SK-N-SH treated with all-trans-retinoic acid at 6 μM for 48 hours (cell line): Measurements from ENCODE around the gene VPS9D1.

ENCODE experiments used
- ATAC-seq: fragments of 200-7000 bp; cut with Tn5 transposase; 3 replicates; pipeline ENCODE4 v1.9.1; 2020; ENCODE audit warnings: mild to moderate bottlenecking, moderate library complexity
- ARNTL ChIP-seq: fragments of 450-650 bp; formaldehyde crosslinking; IDR thresholded peaks from 2 replicates; pipeline ENCODE4 v1.5.0; 2020; ENCODE audit warnings: low read depth, mild to moderate bottlenecking, moderate library complexity, borderline replicate concordance
- BACH2 ChIP-seq: fragments of 250-450 bp; sonication (Bioruptor Pico); IDR thresholded peaks from 2 replicates; pipeline ENCODE4 v1.9.0; 2021; ENCODE audit warnings: mild to moderate bottlenecking, borderline replicate concordance
- CSDC2 ChIP-seq: fragments of 250-450 bp; sonication (Bioruptor Pico); IDR thresholded peaks from 2 replicates; pipeline ENCODE4 v1.5.0; 2020; ENCODE audit warnings: mild to moderate bottlenecking, moderate library complexity
- CSRNP3 ChIP-seq: fragments of 250-450 bp; sonication (Bioruptor Pico); IDR thresholded peaks from 2 replicates; pipeline ENCODE4 v1.5.1; 2021; ENCODE audit warnings: mild to moderate bottlenecking, moderate library complexity
- ESRRG ChIP-seq: fragments of 250-450 bp; sonication (Bioruptor Pico); IDR thresholded peaks from 2 replicates; pipeline ENCODE4 v1.6.1; 2021; ENCODE audit warnings: mild to moderate bottlenecking
- GLIS3 ChIP-seq: fragments of 250-450 bp; sonication (Bioruptor Pico); IDR thresholded peaks from 2 replicates; pipeline ENCODE4 v1.5.0; 2020; ENCODE audit warnings: mild to moderate bottlenecking, moderate library complexity
- OSR1 ChIP-seq: fragments of 250-450 bp; sonication (Bioruptor Pico); IDR thresholded peaks from 2 replicates; pipeline ENCODE4 v1.8.0; 2022; ENCODE audit warnings: moderate library complexity, mild to moderate bottlenecking, inconsistent platforms
- POU6F1 ChIP-seq: fragments of 250-450 bp; sonication (Bioruptor Pico); IDR thresholded peaks from 2 replicates; pipeline ENCODE4 v1.8.0; 2021; ENCODE audit warnings: low read depth, mild to moderate bottlenecking, moderate library complexity, borderline replicate concordance
- PPARA ChIP-seq: fragments of 250-450 bp; sonication (Bioruptor Pico); IDR thresholded peaks from 2 replicates; pipeline ENCODE4 v1.5.0; 2020; ENCODE audit warnings: mild to moderate bottlenecking, borderline replicate concordance
- RARB ChIP-seq: fragments of 250-450 bp; sonication (Bioruptor Pico); IDR thresholded peaks from 2 replicates; pipeline ENCODE4 v1.8.0; 2021; ENCODE audit warnings: mild to moderate bottlenecking, moderate library complexity
- SNAI2 ChIP-seq: fragments of 250-450 bp; sonication (Bioruptor Pico); IDR thresholded peaks from 2 replicates; pipeline ENCODE4 v1.5.0; 2020; ENCODE audit warnings: mild to moderate bottlenecking, moderate library complexity
- TCF4 ChIP-seq: fragments of 250-450 bp; sonication (Bioruptor Pico); IDR thresholded peaks from 2 replicates; pipeline ENCODE4 v1.8.0; 2021; ENCODE audit warnings: mild to moderate bottlenecking, moderate library complexity, borderline replicate concordance
- TOX ChIP-seq: fragments of 250-450 bp; sonication (Bioruptor Pico); IDR thresholded peaks from 2 replicates; pipeline ENCODE4 v1.8.0; 2021; ENCODE audit warnings: mild to moderate bottlenecking, moderate library complexity, borderline replicate concordance
- TSHZ2 ChIP-seq: fragments of 250-450 bp; sonication (Bioruptor Pico); IDR thresholded peaks from 2 replicates; pipeline ENCODE4 v1.5.0; 2020; ENCODE audit warnings: mild to moderate bottlenecking, moderate library complexity
- ZC3H10 ChIP-seq: fragments of 250-450 bp; sonication (Bioruptor Pico); IDR thresholded peaks from 2 replicates; pipeline ENCODE4 v1.5.1; 2021; ENCODE audit warnings: mild to moderate bottlenecking, moderate library complexity
- ZFP30 ChIP-seq: fragments of 450-650 bp; formaldehyde crosslinking; IDR thresholded peaks from 2 replicates; pipeline ENCODE4 v1.5.0; 2022; ENCODE audit warnings: mild to moderate bottlenecking, moderate library complexity
- ZNF565 ChIP-seq: fragments of 450-650 bp; formaldehyde crosslinking; conservative IDR thresholded peaks from 2 replicates; pipeline ENCODE4 v1.5.0; 2020; ENCODE audit warnings: low read depth, mild to moderate bottlenecking, moderate library complexity
- ZNF70 ChIP-seq: fragments of 450-650 bp; formaldehyde crosslinking; IDR thresholded peaks from 2 replicates; pipeline ENCODE4 v1.5.0; 2020; ENCODE audit warnings: mild to moderate bottlenecking, moderate library complexity
- TF ChIP-seq, protein P1 (sequence below): fragments of 250-450 bp; sonication (Bioruptor Pico); IDR thresholded peaks from 2 replicates; pipeline ENCODE4 v1.8.0; 2020; ENCODE audit warnings: mild to moderate bottlenecking, moderate library complexity, borderline replicate concordance

Gene VPS9D1

DNA sequence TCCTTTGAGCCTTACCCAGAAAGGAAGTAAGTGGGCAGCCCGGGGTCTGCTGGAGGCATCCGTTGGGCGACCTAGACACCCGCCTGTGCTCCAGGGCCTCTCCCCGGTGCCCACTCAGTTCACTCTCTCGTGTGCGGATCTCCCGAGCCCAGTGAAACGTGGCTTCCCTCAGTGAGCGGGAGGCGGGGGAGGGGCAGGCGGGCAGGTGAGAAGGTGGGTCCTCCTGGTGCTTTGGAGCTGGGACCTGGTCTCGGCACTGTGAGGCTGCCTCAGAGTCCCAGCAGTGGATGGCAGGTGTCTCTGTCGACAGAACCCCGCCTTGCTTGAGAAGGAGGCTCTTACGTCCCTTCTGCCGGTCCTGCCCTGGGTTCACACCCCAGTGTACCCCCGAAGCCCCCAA is 8.6 kb upstream of the VPS9D1 start:
- TF ChIP-seq RARB (CRISPR knock-in tag): no peak
- no peak for TF ChIP-seq TSHZ2 (CRISPR knock-in tag)
- TF ChIP-seq CSRNP3 (CRISPR knock-in tag): no peak
- TF ChIP-seq TCF4 (CRISPR knock-in tag): no peak
- TF ChIP-seq OSR1 (CRISPR knock-in tag): no peak
- no peak for TF ChIP-seq SNAI2 (CRISPR knock-in tag)
- no peak for TF ChIP-seq PPARA (CRISPR knock-in tag)
- TF ChIP-seq, protein P1, sequence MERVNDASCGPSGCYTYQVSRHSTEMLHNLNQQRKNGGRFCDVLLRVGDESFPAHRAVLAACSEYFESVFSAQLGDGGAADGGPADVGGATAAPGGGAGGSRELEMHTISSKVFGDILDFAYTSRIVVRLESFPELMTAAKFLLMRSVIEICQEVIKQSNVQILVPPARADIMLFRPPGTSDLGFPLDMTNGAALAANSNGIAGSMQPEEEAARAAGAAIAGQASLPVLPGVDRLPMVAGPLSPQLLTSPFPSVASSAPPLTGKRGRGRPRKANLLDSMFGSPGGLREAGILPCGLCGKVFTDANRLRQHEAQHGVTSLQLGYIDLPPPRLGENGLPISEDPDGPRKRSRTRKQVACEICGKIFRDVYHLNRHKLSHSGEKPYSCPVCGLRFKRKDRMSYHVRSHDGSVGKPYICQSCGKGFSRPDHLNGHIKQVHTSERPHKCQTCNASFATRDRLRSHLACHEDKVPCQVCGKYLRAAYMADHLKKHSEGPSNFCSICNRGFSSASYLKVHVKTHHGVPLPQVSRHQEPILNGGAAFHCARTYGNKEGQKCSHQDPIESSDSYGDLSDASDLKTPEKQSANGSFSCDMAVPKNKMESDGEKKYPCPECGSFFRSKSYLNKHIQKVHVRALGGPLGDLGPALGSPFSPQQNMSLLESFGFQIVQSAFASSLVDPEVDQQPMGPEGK (CRISPR knock-in tag): no peak
- no peak for TF ChIP-seq ZFP30 (CRISPR knock-in tag)
- TF ChIP-seq ZNF70 (CRISPR knock-in tag): no peak
- TF ChIP-seq ZNF565 (CRISPR knock-in tag): no peak
- no peak for TF ChIP-seq ESRRG (CRISPR knock-in tag)
- no peak for TF ChIP-seq TOX (CRISPR knock-in tag)
- no peak for TF ChIP-seq ARNTL (CRISPR knock-in tag)
- no peak for TF ChIP-seq POU6F1 (CRISPR knock-in tag)
- TF ChIP-seq CSDC2 (CRISPR knock-in tag): no peak
- TF ChIP-seq, all 23 proteins: peak for 0
- no peak for ATAC-seq

DNA sequence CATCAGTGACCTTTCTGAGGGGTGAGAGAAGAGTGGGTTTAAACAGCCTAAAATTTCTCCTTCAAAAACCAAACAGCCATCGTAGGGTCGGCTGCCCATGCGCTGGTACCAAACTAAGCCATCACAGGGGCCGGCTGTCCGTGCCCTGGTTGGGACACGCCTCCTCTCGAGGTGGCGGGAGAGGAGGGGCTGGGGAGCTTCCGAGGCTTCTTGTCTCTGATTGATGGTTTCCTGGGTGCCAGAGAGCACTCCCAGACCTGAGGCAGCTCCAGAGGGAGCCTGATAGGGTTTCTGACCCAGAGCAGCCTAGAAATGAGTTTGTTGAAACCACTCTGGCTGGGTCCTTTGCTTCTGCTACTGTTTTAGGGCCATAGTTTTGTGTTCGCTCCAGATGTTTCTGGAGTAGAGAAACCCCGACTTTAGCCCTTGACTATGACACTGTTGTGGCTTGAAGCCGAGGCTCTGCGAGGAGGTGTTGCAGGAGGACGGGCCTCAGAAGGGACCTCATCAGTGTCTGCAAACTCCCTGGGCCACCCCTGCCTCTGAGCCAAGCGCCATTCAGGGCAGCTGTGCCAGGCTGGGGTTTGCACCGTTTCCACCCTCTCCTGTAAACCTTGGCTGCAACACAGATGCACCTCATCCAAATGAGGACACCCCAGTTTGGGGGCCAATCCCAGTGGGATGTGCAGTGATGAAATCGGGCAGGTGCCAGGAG is 6.9 kb upstream of the VPS9D1 start:
- ATAC-seq: no peak
- TF ChIP-seq ZC3H10 (CRISPR knock-in tag) (no peak), ZNF565 (CRISPR knock-in tag) (no peak), SNAI2 (CRISPR knock-in tag) (no peak), TCF4 (CRISPR knock-in tag) (no peak), POU6F1 (CRISPR knock-in tag) (no peak), GLIS3 (CRISPR knock-in tag) (no peak), BACH2 (CRISPR knock-in tag) (no peak), CSRNP3 (CRISPR knock-in tag) (no peak), TOX (CRISPR knock-in tag) (no peak)
- TF ChIP-seq, all 23 proteins: peak for 0
